ENCODE results near the gene AMBP.

AMBP gene

DNA sequence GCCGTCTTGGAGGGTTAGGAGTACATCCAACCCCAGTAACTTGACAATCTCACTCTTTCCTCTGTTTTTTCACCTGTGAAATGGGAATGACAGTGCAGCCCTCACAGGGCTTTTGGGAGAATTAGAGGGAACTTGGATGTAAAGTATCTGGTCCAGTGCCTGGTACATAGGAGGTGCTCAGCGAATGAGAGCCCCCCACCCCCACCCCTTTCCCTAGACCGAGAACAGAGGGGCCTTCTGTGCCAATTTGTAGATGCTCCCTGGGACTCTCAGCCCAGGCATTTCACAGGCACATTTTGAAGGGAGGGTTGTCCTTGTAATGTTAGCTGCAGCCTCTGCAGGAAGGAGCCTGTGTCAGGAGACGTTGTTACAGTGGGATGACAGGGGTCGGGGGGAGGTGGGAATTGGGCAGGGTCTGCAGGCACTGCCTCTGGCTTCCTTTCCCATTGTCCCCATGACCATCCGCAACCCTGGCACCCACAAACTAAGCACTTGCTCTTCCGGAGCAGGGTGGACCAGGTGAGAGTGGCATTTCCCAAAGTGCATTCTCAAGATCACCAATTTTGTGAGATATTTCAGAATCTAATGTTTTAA is 47.0 kb downstream of the AMBP start:
- no peak for DNase-seq (ENCODE audit: low spot score)

DNA sequence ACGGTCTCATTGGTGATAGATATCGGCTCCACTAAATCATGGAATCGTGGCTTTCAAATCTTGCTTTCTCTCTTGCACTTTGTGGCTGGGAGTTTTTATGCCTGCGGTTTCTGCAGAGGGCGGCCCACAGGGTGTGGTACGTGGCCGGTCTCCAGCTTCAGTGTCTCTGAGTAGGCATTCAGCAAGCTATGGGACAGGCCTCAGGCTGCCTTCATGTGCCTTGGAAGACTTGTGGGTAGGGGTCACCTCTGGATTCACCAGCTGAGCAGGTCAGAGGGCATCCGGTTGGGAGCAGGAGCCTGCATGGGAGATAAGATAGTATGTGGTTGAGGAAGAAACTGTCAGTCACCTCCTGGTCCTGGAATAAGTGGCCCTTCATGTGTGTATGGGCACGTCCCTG is 47.7 kb downstream of the AMBP start:
- no peak for DNase-seq (ENCODE audit: low spot score)

DNA sequence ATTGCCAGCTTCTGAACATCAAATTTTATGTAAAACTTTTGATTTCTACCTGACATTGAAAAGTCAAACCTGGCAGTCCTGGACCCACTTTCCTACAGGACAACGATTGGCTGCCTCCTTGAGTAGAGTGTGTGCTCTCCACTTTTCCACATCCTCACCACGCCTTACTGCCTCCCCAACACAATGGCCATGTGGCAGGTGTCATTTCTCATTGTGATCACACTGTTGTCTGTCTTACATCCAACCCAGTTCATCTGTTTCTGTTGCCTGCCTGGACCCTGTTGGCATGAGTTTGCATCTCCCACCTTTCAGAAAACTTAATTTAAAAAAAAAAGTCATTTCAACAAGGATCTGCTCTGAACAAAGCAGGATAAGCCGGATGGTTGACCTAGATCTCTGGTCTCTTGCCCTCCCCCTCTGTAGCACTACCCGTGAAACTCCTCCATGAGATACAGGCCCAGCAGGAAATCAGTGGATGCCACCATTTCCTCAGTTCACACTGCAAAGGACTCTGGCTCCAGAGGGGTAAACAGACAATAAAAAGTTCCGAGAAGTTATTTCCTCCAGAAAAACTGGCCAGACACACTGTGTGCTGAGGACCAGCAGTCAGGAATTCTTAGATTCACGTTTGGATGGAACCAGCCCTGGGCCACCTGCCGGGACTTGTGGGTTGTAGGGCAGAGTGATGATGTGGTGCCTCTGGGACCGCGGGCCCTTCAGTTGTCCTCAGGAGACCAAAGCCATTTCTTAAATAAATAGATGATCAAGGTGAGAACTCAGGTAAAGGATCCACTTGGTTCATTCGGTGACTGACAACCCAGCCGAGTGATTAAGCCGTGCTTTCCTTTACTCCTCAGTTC is 48.6 kb downstream of the AMBP start:
- DNase-seq (ENCODE audit: low spot score): no peak

DNA sequence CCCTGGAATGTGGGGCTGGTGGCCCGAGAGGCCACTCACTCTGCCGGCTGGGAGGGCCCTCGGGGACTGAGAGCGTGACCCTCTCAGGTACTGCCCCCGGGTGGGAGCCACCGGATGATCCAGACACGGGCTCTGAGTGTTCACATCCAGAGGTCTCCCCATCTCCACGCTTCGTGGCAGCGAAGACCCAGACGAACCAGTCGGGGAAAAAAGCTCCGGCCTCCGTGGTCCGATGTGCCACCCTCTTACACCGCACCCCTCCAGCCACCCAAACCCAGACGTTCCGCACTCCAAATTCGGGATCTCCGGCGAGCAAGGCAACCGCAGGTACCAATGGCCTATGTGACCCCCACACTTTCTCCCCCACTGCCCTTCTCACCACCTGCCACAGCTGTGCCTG is 49.5 kb downstream of the AMBP start:
- DNase-seq (ENCODE audit: low spot score): no peak

DNA sequence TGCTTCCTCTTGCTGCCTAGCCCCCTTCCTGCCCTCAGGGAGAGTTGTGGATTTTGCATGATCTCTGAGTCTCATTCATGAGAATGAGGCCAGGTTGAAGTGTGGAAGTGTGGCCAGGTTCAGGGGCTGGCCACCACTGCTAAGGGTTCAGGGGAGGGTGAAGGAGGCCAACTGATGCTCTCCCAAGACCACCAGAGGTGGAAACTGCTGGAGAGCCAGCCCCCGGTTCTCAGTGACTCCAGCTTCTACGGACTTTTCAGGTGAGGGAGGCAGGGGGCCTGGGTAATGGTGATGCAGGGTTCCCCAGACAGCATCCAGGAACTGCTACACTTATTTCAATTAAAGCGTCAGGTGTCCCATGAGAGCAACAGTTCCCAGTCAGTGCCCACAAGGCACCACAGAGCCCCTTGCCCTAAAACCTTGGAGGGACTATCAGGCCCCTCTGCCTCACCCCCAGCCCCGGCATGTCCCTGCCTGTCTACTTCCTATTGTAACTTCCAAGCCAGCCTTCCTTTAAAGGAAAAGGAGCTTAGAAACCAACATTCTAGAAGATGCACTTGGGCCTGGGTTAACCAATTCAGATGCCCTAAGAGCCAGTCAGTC is 50.1 kb downstream of the AMBP start:
- DNase-seq (ENCODE audit: low spot score): no peak

DNA sequence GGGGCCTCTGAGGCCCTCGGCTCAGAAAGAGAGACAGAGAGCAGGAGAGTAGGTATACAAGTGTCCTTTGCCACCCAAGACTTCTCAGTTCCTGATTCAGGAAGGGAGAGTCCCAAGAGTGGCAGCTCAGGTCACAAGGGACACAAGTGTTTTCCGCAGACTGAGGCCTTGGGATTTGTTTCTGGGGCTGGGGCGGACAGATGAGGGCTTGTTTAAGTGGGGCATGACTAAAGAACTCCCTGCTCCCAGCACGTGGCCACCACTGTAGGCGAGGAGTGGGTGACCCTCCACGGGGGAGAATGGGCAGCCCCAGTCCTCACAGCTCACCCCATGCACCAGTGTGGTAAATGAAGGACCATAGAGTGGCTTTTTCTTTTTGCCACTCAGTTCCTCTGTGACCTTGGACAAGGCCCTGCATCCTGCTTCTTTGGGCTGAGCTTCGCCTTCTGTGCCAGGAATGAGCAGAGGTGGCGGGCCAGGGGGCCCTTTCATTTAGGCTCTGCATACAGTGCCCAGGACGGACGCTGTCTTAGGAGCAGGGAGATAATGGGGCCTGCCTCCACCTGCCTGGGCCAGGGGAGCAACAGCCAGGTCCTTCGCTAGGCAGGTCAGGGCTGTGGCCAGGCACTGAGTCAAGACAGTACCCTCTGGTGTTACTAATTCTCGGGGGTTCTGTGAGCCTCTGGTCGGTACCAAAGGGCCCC is 50.8 kb downstream of the AMBP start:
- no peak for DNase-seq (ENCODE audit: low spot score)

DNA sequence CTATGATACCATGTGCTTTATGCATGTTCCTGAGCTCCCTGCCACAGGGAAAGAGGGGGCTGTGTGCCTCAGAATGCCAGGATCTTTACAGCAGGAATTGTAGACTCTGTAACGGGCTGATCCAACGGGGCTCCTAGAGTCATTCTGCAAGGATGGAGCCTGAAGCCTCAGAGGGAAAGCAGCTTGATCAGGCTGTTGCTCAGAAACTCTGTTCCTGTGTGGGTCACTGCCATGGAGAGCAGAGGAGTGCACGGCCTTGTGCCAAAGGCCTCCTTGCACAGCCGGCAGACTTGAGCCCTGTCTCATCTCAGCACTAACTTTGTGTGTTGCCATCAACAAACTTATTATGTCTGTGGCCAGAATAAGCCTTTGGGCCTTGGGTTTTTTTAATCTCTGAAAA is 51.8 kb downstream of the AMBP start:
- DNase-seq (ENCODE audit: low spot score): no peak

DNA sequence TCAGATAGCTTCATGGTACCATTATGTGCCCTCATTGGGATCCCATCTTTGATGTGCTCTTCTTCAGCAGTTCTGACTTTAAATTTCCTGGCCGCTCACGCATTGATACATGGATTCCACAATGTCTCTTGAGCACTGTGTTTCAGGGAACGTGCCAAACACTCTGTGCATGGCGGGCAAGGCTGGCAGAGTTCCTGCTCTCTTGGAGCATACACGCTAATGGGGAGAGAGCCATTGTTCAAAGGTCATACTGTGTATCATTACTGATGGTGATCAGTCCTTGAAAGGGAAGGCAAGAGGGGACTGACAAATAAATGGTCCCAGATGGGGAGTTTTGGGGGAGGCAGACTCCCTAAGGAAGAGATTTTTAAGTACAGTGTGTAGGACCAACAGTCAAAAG is 52.3 kb downstream of the AMBP start:
- no peak for DNase-seq (ENCODE audit: low spot score)

DNA sequence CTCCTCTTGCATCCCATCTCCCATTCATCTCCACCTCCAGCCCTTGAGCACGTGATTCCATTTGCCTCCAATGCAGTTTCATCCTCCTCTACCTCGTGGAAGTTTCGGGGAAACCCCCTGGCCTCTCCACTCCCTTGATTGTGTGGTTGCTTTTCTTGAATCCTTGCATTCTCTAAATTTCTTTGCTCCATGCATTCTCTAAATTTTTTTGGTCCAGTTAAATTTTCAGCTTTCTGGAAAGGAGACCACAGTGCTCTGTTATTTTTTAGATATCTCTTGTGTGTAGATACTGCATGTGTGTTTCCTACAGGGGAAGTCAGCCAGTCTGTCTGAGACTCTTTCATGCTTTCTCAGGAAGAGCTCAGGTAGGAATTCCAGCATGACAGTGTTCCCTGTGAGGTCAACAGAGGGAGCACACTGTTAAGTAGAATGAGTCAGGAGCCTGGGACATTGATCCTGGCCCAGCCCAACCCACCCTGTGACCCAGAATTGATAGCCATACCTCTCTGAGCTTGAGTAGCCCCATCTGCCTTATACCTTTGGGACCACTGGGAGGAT is 52.8 kb downstream of the AMBP start:
- DNase-seq (ENCODE audit: low spot score): no peak

DNA sequence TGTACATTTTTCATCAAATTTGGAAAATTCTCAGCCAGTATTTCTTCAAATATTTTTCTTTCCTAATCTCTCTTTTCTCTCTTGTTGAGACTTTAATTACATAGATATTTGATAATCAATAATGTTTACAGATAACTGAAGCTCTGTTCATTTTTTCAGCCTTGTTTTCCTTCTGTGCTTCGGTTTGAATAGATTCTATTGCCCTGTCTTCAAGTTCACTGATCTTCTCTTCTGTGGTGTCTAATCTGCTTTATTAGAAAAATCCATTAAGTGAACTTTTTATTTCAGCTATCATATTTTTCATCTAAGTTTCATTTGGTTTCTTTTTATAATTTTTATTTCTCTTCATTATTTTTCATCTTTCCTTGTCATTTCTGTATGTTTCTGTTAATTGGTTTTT is 54.1 kb downstream of the AMBP start:
- DNase-seq (ENCODE audit: low spot score): no peak

DNA sequence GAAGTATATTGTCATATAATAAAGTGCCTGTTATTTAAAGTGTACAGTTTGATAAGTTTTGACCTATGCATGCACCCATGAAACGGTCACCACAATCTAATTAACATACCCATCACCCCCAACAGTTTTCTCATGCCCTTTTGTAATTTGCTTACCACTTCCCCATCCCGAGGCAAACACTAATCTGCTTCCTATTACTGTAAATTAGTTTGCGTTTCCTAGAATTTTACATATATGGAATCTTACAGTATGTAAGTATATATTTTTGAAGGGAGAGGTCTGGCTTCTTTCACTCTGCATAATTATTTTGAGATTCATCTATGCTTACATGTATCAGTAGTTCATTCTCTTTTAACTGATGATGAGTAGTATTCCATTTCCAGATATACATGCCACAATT is 56.5 kb downstream of the AMBP start:
- no peak for DNase-seq (ENCODE audit: low spot score)

DNA sequence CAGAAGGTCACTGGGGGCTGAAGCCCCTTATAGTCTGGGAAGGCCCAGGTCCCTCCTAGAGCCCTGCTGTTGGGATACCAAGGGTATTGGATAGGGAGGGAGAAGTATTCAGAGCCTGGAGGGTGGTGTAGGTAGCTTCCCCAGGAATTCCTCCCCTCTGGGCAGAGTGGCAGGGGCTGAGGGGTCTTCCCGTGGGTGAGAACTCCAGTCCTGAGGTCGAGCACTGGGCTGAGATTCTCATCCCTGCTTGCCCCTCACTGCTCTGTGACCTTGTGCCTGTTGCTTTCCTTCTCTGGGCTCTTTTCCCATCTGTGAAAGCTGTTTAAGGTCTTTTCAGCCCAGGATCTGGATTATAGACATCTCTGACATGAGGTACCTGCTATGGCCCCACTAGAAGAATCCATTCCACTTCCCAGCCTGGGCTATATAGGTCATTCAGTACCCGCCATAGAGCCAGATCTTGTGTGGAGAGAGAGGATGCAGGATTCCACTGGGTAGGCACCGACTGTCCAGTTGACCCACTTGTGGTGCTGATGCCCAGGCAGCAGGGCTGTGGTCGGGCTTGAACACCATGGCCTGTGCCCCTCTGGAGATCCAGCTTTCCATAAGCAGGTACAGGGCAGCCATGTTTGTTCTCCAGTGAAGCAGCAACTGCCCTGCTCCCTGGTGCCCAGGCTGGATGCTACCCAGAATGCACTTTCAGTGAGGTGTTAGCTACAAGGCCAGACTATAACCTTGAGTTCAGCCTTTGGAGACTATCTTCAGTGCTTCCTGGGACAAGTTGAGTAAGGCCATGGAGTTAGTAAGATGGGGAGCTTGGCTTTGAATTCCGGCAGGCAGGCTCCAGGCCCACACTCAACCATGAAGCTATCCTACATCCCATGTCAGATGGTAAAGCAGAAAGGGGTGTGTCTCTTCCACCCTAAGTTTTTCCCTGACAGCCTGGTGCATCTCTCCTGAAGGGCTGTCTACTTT is 60.1 kb downstream of the AMBP start:
- no peak for DNase-seq (ENCODE audit: low spot score)

DNA sequence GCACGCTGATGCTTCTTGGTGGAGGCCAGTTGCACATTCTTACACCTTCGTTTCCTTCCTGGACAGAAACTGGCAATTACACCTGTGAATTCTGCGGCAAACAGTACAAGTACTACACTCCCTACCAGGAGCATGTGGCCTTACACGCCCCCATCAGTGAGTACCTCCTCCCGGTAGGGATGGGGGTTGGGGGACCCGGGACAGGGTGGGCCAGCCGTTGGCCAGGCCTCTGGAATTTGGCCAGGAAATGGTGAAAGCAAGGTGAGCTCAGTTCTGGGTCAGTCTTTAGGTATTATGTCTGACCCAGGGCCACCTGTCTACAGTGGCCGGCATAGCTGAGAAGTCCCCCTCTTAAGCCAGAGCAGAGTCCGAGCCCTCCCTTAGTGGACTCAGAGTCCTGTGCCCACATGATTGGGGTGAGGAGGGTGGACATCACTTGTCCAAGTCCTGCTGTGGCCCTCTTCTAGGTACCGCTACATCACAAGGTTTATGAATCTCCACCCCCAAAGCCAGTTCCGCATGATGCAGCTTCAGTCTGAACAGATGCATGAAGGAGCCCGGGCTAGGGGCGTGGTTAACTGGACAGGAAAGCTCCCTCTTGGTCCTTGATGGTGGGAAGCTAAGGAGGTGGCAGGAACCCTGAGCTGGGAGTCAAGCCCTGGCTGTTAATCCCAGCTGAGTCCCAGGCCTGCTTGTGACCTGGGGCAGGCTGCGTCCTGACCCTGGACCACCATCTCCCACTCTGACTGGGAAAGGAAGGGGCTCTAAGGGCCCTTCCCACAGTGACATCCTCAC is 61.3 kb downstream of the AMBP start:
- DNase-seq (ENCODE audit: low spot score): no peak

DNA sequence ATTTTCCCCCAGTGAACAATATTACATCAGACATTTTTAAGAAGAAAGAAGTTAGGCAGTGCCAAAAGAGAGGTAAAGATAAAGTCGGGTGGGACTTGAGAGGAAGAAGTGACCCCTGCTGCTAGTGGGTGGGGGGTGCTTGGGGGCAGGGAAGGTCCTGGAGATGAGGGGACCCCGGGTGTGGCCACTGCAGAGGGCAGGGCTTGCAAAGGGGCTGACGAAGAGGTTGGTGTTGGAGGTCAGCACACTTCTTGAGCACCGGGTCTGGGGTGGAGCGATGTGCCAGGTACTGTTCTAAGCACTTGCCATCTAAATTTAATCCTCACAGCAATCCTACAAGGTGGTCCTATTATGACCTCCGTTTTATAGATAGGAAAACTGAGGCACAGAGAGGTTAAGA is 62.0 kb downstream of the AMBP start:
- DNase-seq (ENCODE audit: low spot score): no peak

DNA sequence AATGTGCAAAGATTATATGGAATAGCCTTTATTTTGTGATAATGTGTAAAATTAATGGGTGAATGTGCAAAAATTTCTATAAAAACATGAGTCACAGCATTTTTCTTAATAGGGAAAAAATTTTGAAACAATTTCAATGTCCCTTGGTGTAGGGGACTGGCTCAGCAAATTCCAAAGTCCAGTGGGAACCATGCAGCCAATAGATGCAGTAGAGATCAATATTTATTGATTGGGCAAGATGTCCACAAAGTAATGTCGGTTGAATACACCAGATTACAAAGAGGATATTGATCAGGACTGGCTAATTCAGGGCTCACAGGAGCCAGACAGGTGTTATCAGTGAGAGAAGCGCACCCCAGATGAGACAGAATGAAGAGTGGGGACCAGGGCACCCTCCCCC is 62.5 kb downstream of the AMBP start:
- DNase-seq (ENCODE audit: low spot score): no peak

DNA sequence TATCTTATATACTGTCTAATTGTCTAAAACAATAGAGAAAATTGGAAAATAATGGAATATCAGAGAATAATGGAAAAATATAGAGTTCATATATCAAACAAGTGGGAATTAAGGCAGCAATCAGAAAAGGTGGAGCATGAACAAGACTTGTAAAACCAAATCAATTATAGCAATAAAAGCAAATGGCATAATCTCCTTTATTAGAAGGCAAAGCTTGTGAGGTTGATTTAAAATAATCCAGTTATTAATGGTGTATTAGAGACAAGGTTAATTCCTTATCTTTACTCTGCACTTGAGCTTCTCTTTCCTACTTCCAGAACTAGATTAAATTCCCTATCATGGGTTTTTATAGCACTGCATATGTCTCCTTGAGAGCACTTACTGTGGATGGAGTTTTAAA is 64.1 kb downstream of the AMBP start:
- no peak for DNase-seq (ENCODE audit: low spot score)

DNA sequence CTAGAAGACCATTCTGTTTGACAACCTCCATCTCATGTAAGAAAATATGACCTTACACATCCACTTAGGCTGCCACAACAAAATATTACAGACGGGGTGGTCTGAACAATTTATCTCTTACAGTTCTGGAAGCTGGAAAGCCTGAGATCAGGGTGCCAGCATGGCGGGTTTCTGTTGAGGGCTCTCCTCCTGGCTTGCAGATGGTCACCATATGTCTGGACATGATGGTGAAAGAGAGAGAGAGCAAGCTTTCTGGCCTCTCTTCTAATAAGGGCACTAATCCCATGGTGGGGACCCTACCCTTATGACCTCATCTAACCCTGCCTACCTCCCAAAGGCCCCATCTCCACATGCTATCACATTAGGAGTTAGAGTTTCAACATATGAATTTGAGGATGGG is 66.0 kb downstream of the AMBP start:
- DNase-seq (ENCODE audit: low spot score): no peak

DNA sequence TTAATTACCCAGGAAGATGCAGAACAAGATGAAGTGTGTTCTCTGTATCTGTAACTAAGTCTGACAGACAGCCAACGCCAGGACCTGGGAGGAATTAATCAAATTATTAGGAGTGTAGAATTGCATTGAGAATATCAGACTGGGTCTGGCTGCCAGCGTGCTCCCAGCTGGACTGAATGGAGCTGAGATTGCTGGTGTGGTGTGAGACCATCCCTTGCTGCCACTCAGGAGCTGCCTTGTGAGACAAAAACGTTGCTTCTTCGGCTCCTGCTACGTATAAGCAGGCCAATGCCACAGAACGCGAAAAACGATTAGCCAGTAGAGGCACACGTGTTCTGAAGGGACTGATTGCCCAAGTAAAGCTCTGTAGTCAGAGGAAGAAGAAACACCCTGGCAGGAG is 66.8 kb downstream of the AMBP start:
- DNase-seq (ENCODE audit: low spot score): no peak

Measured in RKO (cell line).